Common myeloid progenitor, CD34-positive (primary cell): Measurements from ENCODE around the gene GRK6.

Experiments
- CTCF ChIA-PET: fragments of 350-600 bp; sonication (Branson Sonifier 250); formaldehyde crosslinking; loops from one replicate; lab custom pipeline; 2021; ENCODE audit warnings: antibody characterized with exemption; lab: Charles Lee
- POLR2A ChIA-PET: fragments of 350-600 bp; sonication (Branson Sonifier 250); formaldehyde crosslinking; loops from one replicate; lab custom pipeline; 2021; ENCODE audit warnings: antibody characterized with exemption; lab: Charles Lee
- DNase-seq, 3 donors: peaks; one replicate each; pipeline versions ENCODE4 v3.0.0 to v3.0.0-alpha.2; 2013
- H3K27ac ChIP-seq, 2 experiments: 1 replicate in 1 of 2; 2 replicates in 1 of 2; pipeline ENCODE4 v1.7.0; 2013; ENCODE audit warnings: inconsistent platforms in 2 of 2, low read length in 2 of 2, mild to moderate bottlenecking in 2 of 2, low read depth in 1 of 2, moderate library complexity in 1 of 2; ENCODE audit not compliant: severe bottlenecking in 2 of 2, insufficient read depth in 1 of 2, poor library complexity in 1 of 2
- H3K27me3 ChIP-seq, 5 experiments: replicated peaks in 2 of 5; 1 replicate in 3 of 5; 2 replicates in 2 of 5; pipeline versions ENCODE4 v1.6.1 to v1.7.0; 2013; ENCODE audit warnings: low read length in 4 of 5, mild to moderate bottlenecking in 2 of 5, moderate library complexity in 2 of 5, inconsistent platforms in 1 of 5; ENCODE audit not compliant: insufficient read depth in 5 of 5, control insufficient read depth in 4 of 5
- H3K36me3 ChIP-seq, 4 experiments: 1 replicate in 2 of 4; 2 replicates in 2 of 4; pipeline versions ENCODE4 v1.6.1 to v1.7.0; 2013; ENCODE audit warnings: low read length in 3 of 4, control low read depth in 1 of 4, mild to moderate bottlenecking in 1 of 4; ENCODE audit not compliant: control insufficient read depth in 4 of 4, insufficient read depth in 4 of 4
- H3K4me1 ChIP-seq, 4 experiments: 1 replicate in 3 of 4; 2 replicates in 1 of 4; pipeline versions ENCODE4 v1.6.1 to v1.7.1; 2013; ENCODE audit warnings: low read length in 3 of 4, mild to moderate bottlenecking in 3 of 4, control low read depth in 1 of 4, inconsistent platforms in 1 of 4, moderate library complexity in 1 of 4; ENCODE audit not compliant: control insufficient read depth in 4 of 4, insufficient read depth in 4 of 4; ENCODE audit errors: control extremely low read depth in 1 of 4
- H3K4me3 ChIP-seq, 7 experiments: 1 replicate in 4 of 7; 2 replicates in 3 of 7; pipeline versions ENCODE4 v1.5.1 to v1.7.0; 2013; ENCODE audit warnings: mild to moderate bottlenecking in 7 of 7, low read length in 6 of 7, moderate library complexity in 6 of 7, inconsistent platforms in 2 of 7, low read depth in 2 of 7, control low read depth in 1 of 7; ENCODE audit not compliant: insufficient read depth in 4 of 7, control insufficient read depth in 1 of 7; ENCODE audit errors: extremely low read depth in 1 of 7
- H3K9me3 ChIP-seq, 5 experiments: 1 replicate in 4 of 5; 2 replicates in 1 of 5; pipeline versions ENCODE4 v1.6.1 to v1.7.1; 2013; ENCODE audit warnings: low read length in 4 of 5, mild to moderate bottlenecking in 2 of 5, inconsistent platforms in 1 of 5, low read depth in 1 of 5, moderate library complexity in 1 of 5; ENCODE audit not compliant: control insufficient read depth in 4 of 5, insufficient read depth in 2 of 5; ENCODE audit errors: control extremely low read depth in 1 of 5
- WGBS: methylation state at CpG from one replicate; pipeline ENCODE4 v1.1.5; 2013; ENCODE audit not compliant: insufficient coverage; 5-methylcytosine and 5-hydroxymethylcytosine counted together

The GRK6 gene

GRCh38 chr5:177490992-177491391, 64.5 kb downstream of the GRK6 start:
- DNase-seq = no peak
- no peak overlapping the region for H3K4me3 ChIP-seq
- 98% methylated on average over 11 of the region's 16 CpGs for WGBS
- peaks cover 7 to 54% (median 19%) of the 10 kb centered on the region in 4 experiments for H3K36me3 ChIP-seq
- H3K4me1 ChIP-seq = peaks cover 2 to 30% (median 23%) of the 10 kb centered on the region in 4 experiments
- CTCF ChIA-PET = interaction anchor here (2.0 to 18.3 kb wide), 3 partner anchors 13 to 102 kb away, joined by 4 to 206 read pairs (median 40); partner anchors contain the start of gene DOK3
- H3K27me3 ChIP-seq = no peaks in the 10 kb centered on the region
- POLR2A ChIA-PET = no interaction called here
- H3K27ac ChIP-seq = no peak overlapping the region
- H3K9me3 ChIP-seq = no peaks in the 10 kb centered on the region

DNA sequence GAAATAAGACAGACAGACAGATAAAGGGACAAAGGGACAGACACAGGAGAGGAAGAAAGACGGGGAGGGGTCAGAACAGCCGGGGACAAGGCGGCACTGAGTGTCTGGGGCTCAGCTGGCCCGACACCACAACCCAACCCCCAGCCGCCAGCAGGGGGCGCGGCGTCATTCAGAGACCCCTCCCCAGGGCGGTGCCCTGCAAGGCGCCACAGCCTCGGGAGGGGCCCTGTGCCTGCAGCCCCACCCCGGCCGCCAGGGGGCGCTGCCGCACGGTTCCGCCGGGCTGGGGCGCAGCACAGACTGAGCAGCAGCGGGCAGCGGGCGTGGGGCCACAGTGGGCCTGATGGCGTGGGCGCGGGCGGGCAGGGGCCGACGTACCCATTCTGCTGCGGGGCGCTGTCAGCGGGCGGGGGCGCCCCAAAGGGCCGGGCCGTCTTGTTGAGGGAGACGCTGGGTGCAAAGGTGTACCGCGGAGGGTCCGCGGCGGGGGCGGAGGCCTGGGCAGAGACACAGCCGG, 65.0 kb downstream of the GRK6 start:
- H3K4me1 ChIP-seq = peaks cover 2 to 35% (median 28%) of the 10 kb centered on the region in 4 experiments
- POLR2A ChIA-PET = no interaction called here
- DNase-seq = peak in 2 of 3 donors; percentile 64 to 65

DNA sequence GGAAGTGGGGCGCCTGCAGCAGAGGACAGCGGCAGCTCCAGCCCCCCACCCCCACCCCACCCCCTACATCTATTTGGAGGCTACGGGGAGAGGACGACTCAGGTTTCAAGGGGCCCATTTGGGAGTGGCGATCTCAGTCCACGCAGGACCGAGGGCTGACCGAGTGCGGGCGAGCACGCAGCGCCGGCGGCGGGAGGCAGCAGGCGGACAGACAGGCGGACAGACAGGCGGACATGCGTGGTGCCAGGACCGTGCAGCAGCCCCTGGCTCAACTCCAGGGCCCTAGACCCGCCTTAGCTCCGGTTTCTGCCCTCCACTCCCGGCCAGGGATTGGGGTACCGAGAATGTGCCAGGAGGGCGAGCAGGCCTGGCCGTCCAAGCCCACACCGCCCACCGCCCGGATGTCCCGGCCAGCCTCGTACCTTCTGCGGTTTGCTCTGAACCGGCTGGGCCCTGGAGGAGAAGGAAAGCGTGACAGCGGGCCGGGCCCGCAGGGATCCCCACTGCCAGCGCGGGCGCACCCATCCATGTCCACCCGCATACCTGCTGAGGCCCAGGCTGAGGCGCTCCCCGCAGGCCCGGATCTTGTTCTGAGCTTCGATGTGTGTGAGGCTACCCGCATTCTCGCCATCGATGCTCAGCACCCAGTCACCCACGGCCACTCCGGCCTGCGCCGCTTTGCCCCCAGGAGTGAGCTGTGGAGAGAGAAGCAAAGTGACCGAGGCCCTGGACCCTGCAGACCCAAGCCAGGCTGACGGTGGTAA, 65.7 kb downstream of the GRK6 start:
- H3K4me1 ChIP-seq = peaks cover 2 to 41% (median 34%) of the 10 kb centered on the region in 4 experiments
- no peak overlapping the region for H3K27ac ChIP-seq
- CTCF ChIA-PET = interaction anchor here (1.1 to 18.3 kb wide), 8 partner anchors 13 to 182 kb away, joined by 3 to 206 read pairs (median 4); partner anchors contain the start of gene DOK3
- POLR2A ChIA-PET = interaction anchor here (0.5 kb wide), 1 partner anchor 956 kb away, joined by 3 read pairs; no protein-coding TSS in a partner anchor
- peaks cover 7 to 48% (median 16%) of the 10 kb centered on the region in 4 experiments for H3K36me3 ChIP-seq
- H3K27me3 ChIP-seq = no peaks in the 10 kb centered on the region
- no peak for DNase-seq
- WGBS = 98% methylated on average over 50 of the region's 54 CpGs
- no peak overlapping the region for H3K4me3 ChIP-seq
- no peaks in the 10 kb centered on the region for H3K9me3 ChIP-seq

More for the DNA sequence above, 65.0 kb downstream of the GRK6 start:
- H3K27ac ChIP-seq = no peak overlapping the region
- no peaks in the 10 kb centered on the region for H3K27me3 ChIP-seq
- peaks cover 7 to 50% (median 17%) of the 10 kb centered on the region in 4 experiments for H3K36me3 ChIP-seq
- 85% methylated on average over 28 of the region's 43 CpGs for WGBS
- H3K9me3 ChIP-seq = no peaks in the 10 kb centered on the region
- CTCF ChIA-PET = interaction anchor here (1.3 to 18.3 kb wide), 3 partner anchors 12 to 19 kb away, joined by 4 to 206 read pairs (median 12); partner anchors contain the start of gene DOK3
- H3K4me3 ChIP-seq = no peak overlapping the region
